Endothelial cell of umbilical vein (primary cell): ENCODE data around the gene MTHFR. TPM values are rescaled to one million over a fixed set of nuclear protein-coding genes. Genes with fewer than 3 reads are reported as not detected.

Experiments used
- BruUV-seq: library from RNA; stranded (reverse); fragments of 400-500 nt; replicated peaks from 2 replicates; lab custom pipeline; 2021; lab: Mats Ljungman, UMichigan
- CTCF ChIA-PET: fragments of 300-600, 350-600 bp; sonication (Branson Sonifier 250); formaldehyde crosslinking; loops from one replicate; lab custom pipeline; 2021; ENCODE audit warnings: antibody characterized with exemption, inconsistent platforms; lab: Charles Lee
- POLR2A ChIA-PET: fragments of 300-600, 350-600 bp; sonication (Branson Sonifier 250); formaldehyde crosslinking; loops from one replicate; lab custom pipeline; 2021; ENCODE audit warnings: antibody characterized with exemption, inconsistent platforms; lab: Charles Lee
- DNase-seq: peaks from one replicate; pipeline ENCODE4 v3.0.0-alpha.2; 2011; ENCODE audit warnings: low read depth, low spot score
- FAIRE-seq: peaks from 2 replicates; lab custom pipeline; 2011; peaks lifted over from hg19 to GRCh38; lab: Jason Lieb, UNC
- H2AFZ ChIP-seq: 2 replicates; pipeline ENCODE4 v1.6.0; 2012; ENCODE audit warnings: low read depth, low read length, control low read depth, inconsistent platforms
- H3K27ac ChIP-seq: 2 replicates; pipeline ENCODE4 v1.5.1; 2011; ENCODE audit warnings: low read depth, mild to moderate bottlenecking, control low read depth, low read length, moderate library complexity; ENCODE audit not compliant: insufficient read depth
- H3K27me3 ChIP-seq, 2 experiments: 2 replicates each; pipeline versions ENCODE4 v1.6.0 to v1.6.1; 2011; ENCODE audit warnings: low read length in 2 of 2, mixed read lengths in 1 of 2; ENCODE audit not compliant: control insufficient read depth in 2 of 2, insufficient read depth in 2 of 2
- H3K36me3 ChIP-seq, 2 experiments: 2 replicates in 1 of 2; 3 replicates in 1 of 2; pipeline ENCODE4 v1.5.1; 2011; ENCODE audit warnings: low read length in 2 of 2, mild to moderate bottlenecking in 1 of 2, moderate library complexity in 1 of 2; ENCODE audit not compliant: control insufficient read depth in 2 of 2, insufficient read depth in 2 of 2; ENCODE audit errors: extremely low read depth in 1 of 2
- H3K4me1 ChIP-seq: 3 replicates; pipeline ENCODE4 v1.5.1; 2011; ENCODE audit warnings: mild to moderate bottlenecking, low read length; ENCODE audit not compliant: control insufficient read depth, insufficient read depth; ENCODE audit errors: extremely low read depth
- H3K4me2 ChIP-seq: 2 replicates; pipeline ENCODE4 v1.6.1; 2011; ENCODE audit warnings: low read length, control low read depth, mixed read lengths; ENCODE audit not compliant: insufficient read depth
- H3K4me3 ChIP-seq, 3 experiments: fragments of 200-600 bp in 1 of 3; sonication (generic), shearing (Covaris generic) in 1 of 3; replicated peaks in 1 of 3; 2 replicates each; pipeline ENCODE4 v1.5.1; 2011 to 2016; ENCODE audit warnings: control low read depth in 3 of 3, low read length in 3 of 3, mild to moderate bottlenecking in 2 of 3, inconsistent platforms in 1 of 3, low read depth in 1 of 3, moderate library complexity in 1 of 3; ENCODE audit not compliant: insufficient read depth in 1 of 3
- H3K79me2 ChIP-seq: 2 replicates; pipeline ENCODE4 v1.6.0; 2012; ENCODE audit warnings: low read length, inconsistent platforms; ENCODE audit not compliant: control insufficient read depth, insufficient read depth
- H3K9ac ChIP-seq: replicated peaks from 2 replicates; pipeline ENCODE3; 2011; ENCODE audit warnings: low read length, control low read depth; ENCODE audit not compliant: insufficient read depth; ENCODE audit errors: extremely low read depth
- H3K9me1 ChIP-seq: replicated peaks from 3 replicates; pipeline ENCODE4 v1.6.0; 2011; ENCODE audit warnings: mild to moderate bottlenecking, low read length; ENCODE audit not compliant: control insufficient read depth, insufficient read depth; ENCODE audit errors: extremely low read depth
- H3K9me3 ChIP-seq: replicated peaks from 2 replicates; pipeline ENCODE4 v1.5.1; 2012; ENCODE audit warnings: low read length, inconsistent platforms; ENCODE audit not compliant: control insufficient read depth, insufficient read depth
- H4K20me1 ChIP-seq: replicated peaks from 2 replicates; pipeline ENCODE3; 2011; ENCODE audit warnings: mild to moderate bottlenecking, low read length; ENCODE audit not compliant: control insufficient read depth, insufficient read depth; ENCODE audit errors: extremely low read depth
- CTCF ChIP-seq, 2 donors: IDR thresholded peaks; 1 replicate in 1 of 2; 2 replicates in 1 of 2; pipeline ENCODE4 v1.5.1; 2011; ENCODE audit warnings: low read length in 2 of 2, mild to moderate bottlenecking in 2 of 2, moderate library complexity in 2 of 2, control low read depth in 1 of 2, inconsistent platforms in 1 of 2, low read depth in 1 of 2; ENCODE audit not compliant: insufficient read depth in 1 of 2; ENCODE audit errors: extremely low read depth in 1 of 2
- EZH2 ChIP-seq: IDR thresholded peaks from 2 replicates; pipeline ENCODE4 v1.6.1; 2012; ENCODE audit warnings: borderline replicate concordance, low read depth, mild to moderate bottlenecking, moderate library complexity, low read length, inconsistent platforms; ENCODE audit not compliant: severe bottlenecking
- FOS ChIP-seq: IDR thresholded peaks from 2 replicates; pipeline ENCODE4 v1.6.1; 2011; ENCODE audit warnings: mild to moderate bottlenecking, low read length, moderate library complexity, borderline replicate concordance; ENCODE audit not compliant: insufficient read depth
- GATA2 ChIP-seq: IDR thresholded peaks from 2 replicates; pipeline ENCODE4 v1.7.0; 2011; ENCODE audit warnings: low read depth, mild to moderate bottlenecking, moderate library complexity, mixed read lengths, low read length; ENCODE audit not compliant: insufficient read length, insufficient read depth
- JUN ChIP-seq: IDR thresholded peaks from 2 replicates; pipeline ENCODE4 v1.6.1; 2011; ENCODE audit warnings: borderline replicate concordance, low read depth; ENCODE audit not compliant: insufficient read length, insufficient read depth
- MAX ChIP-seq: IDR thresholded peaks from 2 replicates; pipeline ENCODE4 v1.6.1; 2011; ENCODE audit not compliant: insufficient read depth, insufficient read length
- MYC ChIP-seq: IDR thresholded peaks from one replicate; pipeline ENCODE4 v1.6.1; 2011; ENCODE audit warnings: mild to moderate bottlenecking, low read depth, low read length
- POLR2A ChIP-seq: IDR thresholded peaks from 2 replicates; pipeline ENCODE4 v1.6.1; 2012; ENCODE audit warnings: low read depth, mild to moderate bottlenecking, control low read depth, low read length
- POLR2AphosphoS5 ChIP-seq: IDR thresholded peaks from 2 replicates; pipeline ENCODE4 v1.6.1; 2012; ENCODE audit warnings: low read depth, mild to moderate bottlenecking, control low read depth, low read length, moderate library complexity; ENCODE audit not compliant: insufficient read depth
- dilution Hi-C: fragments of 300-500 bp; cut with MboI; formaldehyde crosslinking; loops from one replicate; pipeline ENCODE4 v1.15.0; 2019; ENCODE audit warnings: low sequenced_read_pairs; ENCODE audit not compliant: extremely low pct_ligation_motif_present
- intact Hi-C: fragments of 100-400 bp; cut with micrococcal nuclease; formaldehyde crosslinking; loops from one replicate; pipeline ENCODE4 v1.10.0; 2022
- polyA plus RNA-seq, 4 experiments: library from polyadenylated mRNA; depleted of rRNA in 3 of 4; stranded (reverse) in 3 of 4; unstranded in 1 of 4; fragments of >200 nt; gene quantifications; 2 replicates each; pipeline versions ENCODE4 v1.2.1 to v1.2.3, GENCODE V29; 2011 to 2012; ENCODE audit warnings: missing spikeins in 1 of 4
- total RNA-seq: library from RNA; stranded (reverse); gene quantifications from 2 replicates; pipeline ENCODE4 v1.2.3, GENCODE V29; 2021

The MTHFR gene
- total and polyA plus RNA-seq, 2 donors (not counting 3 experiments of a cell fraction or from before 2014, with no cell fraction given): 13.8 to 25.3 TPM

- Histone ChIP-seq H3K4me2 (no peak overlapping the region), H3K9me1 (no peaks in the 10 kb centered on the region), H3K9ac (no peak overlapping the region), H3K4me1 (no peaks in the 10 kb centered on the region), H3K27ac (no peak overlapping the region), H2AFZ (no peak overlapping the region), H3K27me3 (no peaks in the 10 kb centered on the region), H3K9me3 (no peaks in the 10 kb centered on the region), H4K20me1 (no peaks in the 10 kb centered on the region), H3K36me3 (peaks cover 0 to 7% of the 10 kb centered on the region in 2 experiments), H3K79me2 (no peaks in the 10 kb centered on the region), H3K4me3 (no peak overlapping the region)
- BruUV-seq: no TSS peak
- no peak for FAIRE-seq
- no peak for TF ChIP-seq MYC
- no peak for TF ChIP-seq CTCF (IDR thresholded peaks at IDR 0.05; ENCODE audit: extremely low read depth in 1 of 2, insufficient read depth in 1 of 2, low read depth in 1 of 2, low read length in 2 of 2)
- no peak for TF ChIP-seq POLR2AphosphoS5
- TF ChIP-seq FOS: no peak
- no peak for TF ChIP-seq JUN
- TF ChIP-seq MAX: no peak
- TF ChIP-seq EZH2: no peak
- TF ChIP-seq POLR2A: no peak
- no peak for TF ChIP-seq GATA2
- intact Hi-C loops: loop anchor here (1.0 kb wide), 1 partner anchor 37 kb away; no protein-coding TSS in a partner anchor
- POLR2A ChIA-PET: no interaction called here
- CTCF ChIA-PET: no interaction called here
- no peak for DNase-seq
- dilution Hi-C loops: no loop called here
These were observed 58.8 kb downstream of the MTHFR start for GRCh38 chr1:11746795-11747487.
